Measurements from ENCODE around the gene TMEM139. TPM values are rescaled to one million over a fixed set of nuclear protein-coding genes. Genes with fewer than 3 reads are reported as not detected.
A peak's percentile ranks its signal among the peaks of the same experiment; 100 is the strongest.

TMEM139 gene
- total and polyA plus RNA-seq, 8 donors = 4.2 to 17.3 (median 7.0) TPM

DNA sequence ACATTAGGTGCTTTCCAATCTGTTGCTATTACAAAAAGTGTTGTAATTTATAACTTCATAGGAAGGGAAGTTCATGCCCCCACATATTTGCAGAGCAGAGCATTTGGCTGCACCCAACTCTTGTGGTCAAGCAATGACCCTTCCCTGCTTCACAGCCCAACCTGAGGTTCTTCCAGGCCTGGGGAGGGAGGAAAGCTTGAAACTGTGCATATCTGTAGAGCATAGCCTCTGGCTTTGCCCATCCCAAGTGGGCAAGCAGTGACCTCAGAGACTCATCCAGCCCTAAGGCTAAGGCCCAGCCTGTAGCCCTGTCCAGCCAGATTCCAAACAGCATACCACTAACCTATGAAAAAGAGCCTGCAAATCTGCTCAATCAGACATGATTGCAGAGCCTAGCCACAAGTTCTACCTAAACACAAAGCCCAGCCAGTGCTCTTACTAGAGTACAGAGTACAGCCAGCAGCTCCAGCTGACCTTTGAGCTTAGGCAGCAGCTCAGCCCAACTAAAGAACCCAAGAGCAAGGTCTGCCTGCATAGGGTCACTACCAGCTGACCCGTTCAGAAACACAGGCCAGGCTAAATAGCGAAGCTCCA, 35.9 kb upstream of the TMEM139 start:
- Histone ChIP-seq H3K27ac (no peak overlapping the region), H3K9me3 (no peaks in the 10 kb centered on the region), H3K4me3 (no peak overlapping the region), H3K4me1 (no peaks in the 10 kb centered on the region), H3K36me3 (no peaks in the 10 kb centered on the region), H3K27me3 (no peaks in the 10 kb centered on the region)
- 53 to 61% methylated on average over 2 of the region's 2 CpGs for WGBS, 2 donors
- intact Hi-C loops (cut with DNase I) = loop anchor here in 2 of 3 donors (10.0 kb wide), 1 partner anchor 56 kb away; no protein-coding TSS in a partner anchor
- DNase-seq (peak in 1 of 6 donors; percentile 11), FAIRE-seq (no peak), ATAC-seq (peak; percentile 43 to 75 (median 53))
- TF ChIP-seq, protein P1, sequence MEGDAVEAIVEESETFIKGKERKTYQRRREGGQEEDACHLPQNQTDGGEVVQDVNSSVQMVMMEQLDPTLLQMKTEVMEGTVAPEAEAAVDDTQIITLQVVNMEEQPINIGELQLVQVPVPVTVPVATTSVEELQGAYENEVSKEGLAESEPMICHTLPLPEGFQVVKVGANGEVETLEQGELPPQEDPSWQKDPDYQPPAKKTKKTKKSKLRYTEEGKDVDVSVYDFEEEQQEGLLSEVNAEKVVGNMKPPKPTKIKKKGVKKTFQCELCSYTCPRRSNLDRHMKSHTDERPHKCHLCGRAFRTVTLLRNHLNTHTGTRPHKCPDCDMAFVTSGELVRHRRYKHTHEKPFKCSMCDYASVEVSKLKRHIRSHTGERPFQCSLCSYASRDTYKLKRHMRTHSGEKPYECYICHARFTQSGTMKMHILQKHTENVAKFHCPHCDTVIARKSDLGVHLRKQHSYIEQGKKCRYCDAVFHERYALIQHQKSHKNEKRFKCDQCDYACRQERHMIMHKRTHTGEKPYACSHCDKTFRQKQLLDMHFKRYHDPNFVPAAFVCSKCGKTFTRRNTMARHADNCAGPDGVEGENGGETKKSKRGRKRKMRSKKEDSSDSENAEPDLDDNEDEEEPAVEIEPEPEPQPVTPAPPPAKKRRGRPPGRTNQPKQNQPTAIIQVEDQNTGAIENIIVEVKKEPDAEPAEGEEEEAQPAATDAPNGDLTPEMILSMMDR (IDR thresholded peaks at IDR 0.05) = no peak

DNA sequence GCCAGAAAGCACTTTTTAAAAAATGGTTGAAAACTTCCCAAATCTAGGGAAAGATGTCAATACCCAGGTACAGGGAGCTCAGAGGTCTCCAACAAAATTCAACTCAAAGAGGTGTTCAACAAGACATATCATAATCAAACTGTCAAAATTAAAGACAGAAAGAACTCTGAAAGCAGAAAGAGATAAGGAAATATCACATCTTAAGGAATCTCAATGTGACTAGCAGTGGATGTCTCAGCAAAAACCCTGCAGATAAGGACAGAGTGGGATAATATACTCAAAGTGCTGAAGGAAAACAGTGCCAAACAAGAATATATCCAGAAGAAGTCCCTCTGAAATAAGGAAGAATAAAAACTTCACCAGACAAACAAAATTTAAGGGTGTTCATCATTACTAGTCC, 34.6 kb upstream of the TMEM139 start:
- Histone ChIP-seq H3K4me3 (no peak overlapping the region), H3K27me3 (no peaks in the 10 kb centered on the region), H3K36me3 (no peaks in the 10 kb centered on the region), H3K9me3 (no peaks in the 10 kb centered on the region), H3K4me1 (no peaks in the 10 kb centered on the region), H3K27ac (no peak overlapping the region)
- DNase-seq (no peak), FAIRE-seq (no peak), ATAC-seq (no peak)
- intact Hi-C loops (cut with DNase I) = no loop called here
- TF ChIP-seq, protein P1 (IDR thresholded peaks at IDR 0.05) = no peak

DNA sequence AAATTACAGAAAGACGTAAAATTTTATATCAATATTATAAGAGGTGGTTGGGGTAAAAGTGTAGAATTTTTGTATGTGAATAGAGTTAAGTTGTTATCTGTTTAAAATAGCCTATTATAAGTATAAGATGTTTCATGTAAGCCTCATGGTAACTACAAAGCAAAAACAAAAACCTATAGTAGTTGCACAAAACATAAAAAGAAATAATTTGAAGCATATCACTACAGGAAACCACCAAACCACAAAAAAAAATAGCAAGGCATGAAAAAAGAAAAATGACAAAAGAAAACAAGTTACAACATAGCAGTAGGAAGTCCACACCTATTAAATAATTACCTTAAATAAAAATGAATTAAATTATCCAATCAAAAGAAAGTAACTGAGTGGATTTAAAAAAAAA, 33.9 kb upstream of the TMEM139 start:
- no peak for ATAC-seq
- TF ChIP-seq, protein P1 (IDR thresholded peaks at IDR 0.05) = no peak
- intact Hi-C loops (cut with DNase I) = no loop called here
- Histone ChIP-seq H3K4me1 (no peaks in the 10 kb centered on the region), H3K9me3 (no peaks in the 10 kb centered on the region), H3K36me3 (no peaks in the 10 kb centered on the region), H3K27me3 (no peaks in the 10 kb centered on the region), H3K4me3 (no peak overlapping the region), H3K27ac (no peak overlapping the region)
- no peak for FAIRE-seq
- no peak for DNase-seq
- 86 to 93% methylated on average over 1 of the region's 1 CpG for WGBS, 2 donors

DNA sequence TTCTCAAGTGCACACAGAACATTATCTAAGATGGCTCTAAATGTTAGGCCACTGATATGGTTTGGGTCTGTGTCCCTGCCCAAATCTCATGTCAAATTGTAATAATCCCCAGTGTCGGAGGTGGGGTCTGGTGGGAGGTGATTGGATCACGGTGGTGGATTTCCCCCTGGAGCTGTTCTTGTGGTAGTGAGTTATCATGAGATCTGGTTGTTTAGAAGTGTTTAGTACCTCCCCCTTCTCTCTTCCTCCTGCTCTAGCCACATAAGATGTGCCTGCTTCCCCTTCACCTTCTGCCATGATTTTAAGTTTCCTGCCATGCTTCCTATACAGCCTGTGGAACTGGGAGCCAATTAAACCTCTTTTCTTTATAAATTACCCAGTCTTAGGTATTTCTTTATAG, 32.8 kb upstream of the TMEM139 start:
- no peak for ATAC-seq
- Histone ChIP-seq H3K4me1 (no peaks in the 10 kb centered on the region), H3K36me3 (no peaks in the 10 kb centered on the region), H3K27me3 (no peaks in the 10 kb centered on the region), H3K27ac (no peak overlapping the region), H3K9me3 (no peaks in the 10 kb centered on the region), H3K4me3 (no peak overlapping the region)
- intact Hi-C loops (cut with DNase I) = no loop called here
- FAIRE-seq = no peak
- DNase-seq = no peak
- WGBS, 2 donors = 92 to 93% methylated on average over 2 of the region's 2 CpGs
- TF ChIP-seq, protein P1 (IDR thresholded peaks at IDR 0.05) = no peak

DNA sequence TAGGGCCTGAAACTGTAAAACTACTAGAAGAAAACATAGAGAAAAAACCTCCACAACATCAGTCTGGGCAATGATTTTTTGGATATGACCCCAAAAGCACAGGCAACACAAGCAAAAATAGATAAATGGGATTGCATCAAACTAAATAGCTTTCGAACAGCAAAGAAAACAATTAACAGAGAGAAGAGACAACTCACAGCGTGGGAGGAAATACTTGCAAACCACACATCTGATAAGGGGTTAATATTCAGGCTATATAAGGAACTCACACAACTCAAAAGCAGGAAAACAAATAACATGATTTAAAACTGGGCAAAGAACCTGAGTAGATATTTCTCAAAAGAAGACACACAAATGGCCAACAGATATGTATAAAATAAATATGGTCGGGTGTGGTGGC, 29.2 kb upstream of the TMEM139 start:
- intact Hi-C loops (cut with DNase I) = no loop called here
- 81 to 87% methylated on average over 3 of the region's 3 CpGs for WGBS, 2 donors
- DNase-seq (no peak), ATAC-seq (no peak), FAIRE-seq (no peak)
- Histone ChIP-seq H3K4me3 (no peak overlapping the region), H3K4me1 (peaks cover 0 to 14% (median 7%) of the 10 kb centered on the region in 3 donors), H3K27ac (no peak overlapping the region), H3K9me3 (no peaks in the 10 kb centered on the region), H3K27me3 (no peaks in the 10 kb centered on the region), H3K36me3 (no peaks in the 10 kb centered on the region)
- TF ChIP-seq, protein P1 (IDR thresholded peaks at IDR 0.05) = no peak
